ENCODE measurements around the gene NEMP2. TPM values are rescaled to one million over a fixed set of nuclear protein-coding genes. Genes with fewer than 3 reads are reported as not detected.

The NEMP2 gene
- total RNA-seq, 1 experiment from 2014 or later, result 8.3 TPM

DNA sequence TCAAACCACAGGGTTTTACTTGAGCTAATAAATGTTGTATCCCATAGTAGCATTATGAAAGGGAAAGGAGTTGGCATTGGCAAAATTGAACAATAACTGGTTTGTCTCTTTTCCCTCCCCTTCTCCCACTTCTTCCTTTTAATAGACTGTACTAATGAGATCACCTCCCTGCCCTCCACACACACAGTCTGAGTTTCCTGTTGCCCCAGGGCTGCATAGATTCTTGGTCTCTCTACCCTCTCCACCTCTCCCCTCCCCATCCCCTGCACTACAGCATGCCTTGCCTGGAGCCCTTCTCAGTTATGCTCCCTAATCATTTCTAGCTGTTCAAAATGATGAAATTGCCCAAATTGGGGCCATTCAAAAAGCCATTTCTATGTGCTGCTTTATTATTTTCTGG is 37.2 kb upstream of the NEMP2 start:
- DNase-seq, result no peak
- no TSS peak for BruUV-seq (replicated peaks)
- intact Hi-C loops (cut with micrococcal nuclease; ENCODE audit: unreplicated experiment), result no loop called here
- Histone ChIP-seq H3K27ac (no peak overlapping the region), H3K9me3 (ENCODE audit: insufficient read depth, low read depth) (0 out of 2 replicates have a peak, but pooled peaks cover 3% of the 10 kb centered on the region), H3K4me3 (no peak overlapping the region), H3K9me2 (ENCODE audit: insufficient read depth) (no peaks in the 10 kb centered on the region), H3K4me2 (no peak overlapping the region), H3K4me1 (replicated peaks; ENCODE audit: insufficient read depth) (0 out of 2 replicates have a peak, but pooled peaks cover 4% of the 10 kb centered on the region), H4K20me1 (ENCODE audit: insufficient read depth) (no peaks in the 10 kb centered on the region), H3K36me3 (ENCODE audit: low read depth) (no peaks in the 10 kb centered on the region), H2AFZ (no peak overlapping the region), H3K79me2 (ENCODE audit: low read depth) (no peaks in the 10 kb centered on the region), H3F3A (ENCODE audit: insufficient read depth, low read depth) (no peaks in the 10 kb centered on the region), H3K27me3 (ENCODE audit: insufficient read depth, low read depth) (no peaks in the 10 kb centered on the region)
- ChIA-PET POLR2A (ENCODE audit: unreplicated experiment) (no interaction called here), CTCF (no interaction called here)
- TF ChIP-seq, protein P1, sequence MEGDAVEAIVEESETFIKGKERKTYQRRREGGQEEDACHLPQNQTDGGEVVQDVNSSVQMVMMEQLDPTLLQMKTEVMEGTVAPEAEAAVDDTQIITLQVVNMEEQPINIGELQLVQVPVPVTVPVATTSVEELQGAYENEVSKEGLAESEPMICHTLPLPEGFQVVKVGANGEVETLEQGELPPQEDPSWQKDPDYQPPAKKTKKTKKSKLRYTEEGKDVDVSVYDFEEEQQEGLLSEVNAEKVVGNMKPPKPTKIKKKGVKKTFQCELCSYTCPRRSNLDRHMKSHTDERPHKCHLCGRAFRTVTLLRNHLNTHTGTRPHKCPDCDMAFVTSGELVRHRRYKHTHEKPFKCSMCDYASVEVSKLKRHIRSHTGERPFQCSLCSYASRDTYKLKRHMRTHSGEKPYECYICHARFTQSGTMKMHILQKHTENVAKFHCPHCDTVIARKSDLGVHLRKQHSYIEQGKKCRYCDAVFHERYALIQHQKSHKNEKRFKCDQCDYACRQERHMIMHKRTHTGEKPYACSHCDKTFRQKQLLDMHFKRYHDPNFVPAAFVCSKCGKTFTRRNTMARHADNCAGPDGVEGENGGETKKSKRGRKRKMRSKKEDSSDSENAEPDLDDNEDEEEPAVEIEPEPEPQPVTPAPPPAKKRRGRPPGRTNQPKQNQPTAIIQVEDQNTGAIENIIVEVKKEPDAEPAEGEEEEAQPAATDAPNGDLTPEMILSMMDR (conservative IDR thresholded peaks at IDR 0.05), result no peak
- no peak for TF ChIP-seq EZH2 (IDR thresholded peaks at IDR 0.05; ENCODE audit: low read depth)

DNA sequence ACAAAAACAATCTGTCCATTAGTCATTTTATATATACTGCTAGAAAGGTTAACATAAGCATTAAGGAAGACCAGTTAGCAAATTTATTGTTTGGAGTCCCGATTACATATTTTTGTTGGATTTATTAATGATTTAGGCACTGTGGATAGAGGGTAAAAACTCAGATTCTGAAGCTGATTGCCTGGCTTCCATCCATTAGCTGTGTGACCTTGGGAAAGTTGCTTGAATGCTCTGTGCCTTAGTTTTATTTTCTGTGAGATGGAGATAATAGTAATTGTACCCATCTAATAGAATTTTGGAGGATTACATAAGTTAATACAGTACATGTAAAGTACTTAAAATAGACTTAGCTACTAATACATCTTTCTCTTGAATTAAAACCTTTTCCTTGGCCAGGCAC is 36.3 kb upstream of the NEMP2 start:
- Histone ChIP-seq H3K27ac (no peak overlapping the region), H3K9me2 (ENCODE audit: insufficient read depth) (no peaks in the 10 kb centered on the region), H3K36me3 (ENCODE audit: low read depth) (no peaks in the 10 kb centered on the region), H2AFZ (no peak overlapping the region), H4K20me1 (ENCODE audit: insufficient read depth) (no peaks in the 10 kb centered on the region), H3F3A (ENCODE audit: insufficient read depth, low read depth) (no peaks in the 10 kb centered on the region), H3K4me1 (replicated peaks; ENCODE audit: insufficient read depth) (0 out of 2 replicates have a peak, but pooled peaks cover 4% of the 10 kb centered on the region), H3K79me2 (ENCODE audit: low read depth) (no peaks in the 10 kb centered on the region), H3K4me2 (no peak overlapping the region), H3K9me3 (ENCODE audit: insufficient read depth, low read depth) (0 out of 2 replicates have a peak, but pooled peaks cover 3% of the 10 kb centered on the region), H3K27me3 (ENCODE audit: insufficient read depth, low read depth) (no peaks in the 10 kb centered on the region), H3K4me3 (no peak overlapping the region)
- intact Hi-C loops (cut with micrococcal nuclease; ENCODE audit: unreplicated experiment), result no loop called here
- no peak for TF ChIP-seq EZH2 (IDR thresholded peaks at IDR 0.05; ENCODE audit: low read depth)
- TF ChIP-seq, protein P1 (conservative IDR thresholded peaks at IDR 0.05), result no peak
- ChIA-PET CTCF (no interaction called here), POLR2A (ENCODE audit: unreplicated experiment) (interaction anchor here (0.5 kb wide), 1 partner anchor 82 kb away, joined by 4 read pairs; no protein-coding TSS in a partner anchor)
- no peak for DNase-seq
- BruUV-seq (replicated peaks), result no TSS peak

DNA sequence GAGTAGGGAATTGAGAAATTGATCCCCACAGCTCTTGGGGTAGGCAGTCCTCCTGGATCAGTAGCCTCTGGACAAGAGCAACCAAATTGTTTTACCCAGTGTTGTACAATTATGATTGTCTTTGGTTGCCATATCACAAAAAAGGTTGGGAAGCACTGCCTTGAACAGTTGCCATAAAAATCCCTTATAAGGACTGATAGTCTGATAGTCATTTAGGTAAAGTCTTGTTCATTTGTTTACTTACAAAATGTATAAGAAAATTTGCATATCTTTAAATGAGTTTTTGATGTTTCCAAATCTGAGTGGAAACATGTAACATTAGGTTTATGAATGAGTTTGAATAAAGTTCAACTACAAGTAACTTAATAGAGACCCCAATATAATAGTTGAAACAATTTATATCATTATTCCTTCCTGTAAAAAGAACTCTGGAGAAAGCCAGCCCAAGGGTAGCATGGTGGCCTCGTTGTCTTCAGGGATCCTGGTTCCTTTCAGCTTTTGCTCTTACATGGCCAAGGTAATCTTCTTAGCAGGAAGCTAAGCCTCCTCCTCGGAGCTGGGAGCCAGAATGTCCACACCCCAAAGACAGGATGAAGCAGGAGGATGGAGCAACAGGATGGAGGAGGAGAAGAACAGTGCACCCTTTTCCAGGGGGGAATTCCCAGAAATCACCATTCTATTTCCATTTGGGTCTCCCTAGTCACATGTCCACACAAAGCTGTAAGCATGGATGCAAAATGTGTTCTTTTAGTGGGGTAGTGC is 35.7 kb upstream of the NEMP2 start:
- Histone ChIP-seq H3K9me2 (ENCODE audit: insufficient read depth) (no peaks in the 10 kb centered on the region), H3K36me3 (ENCODE audit: low read depth) (no peaks in the 10 kb centered on the region), H3F3A (ENCODE audit: insufficient read depth, low read depth) (no peaks in the 10 kb centered on the region), H4K20me1 (ENCODE audit: insufficient read depth) (no peaks in the 10 kb centered on the region), H3K79me2 (ENCODE audit: low read depth) (no peaks in the 10 kb centered on the region), H3K9me3 (ENCODE audit: insufficient read depth, low read depth) (0 out of 2 replicates have a peak, but pooled peaks cover 3% of the 10 kb centered on the region), H3K27ac (no peak overlapping the region), H2AFZ (no peak overlapping the region), H3K4me3 (no peak overlapping the region), H3K4me2 (no peak overlapping the region), H3K4me1 (replicated peaks; ENCODE audit: insufficient read depth) (0 out of 2 replicates have a peak, but pooled peaks cover 4% of the 10 kb centered on the region), H3K27me3 (ENCODE audit: insufficient read depth, low read depth) (no peaks in the 10 kb centered on the region)
- TF ChIP-seq, protein P1 (conservative IDR thresholded peaks at IDR 0.05), result no peak
- TF ChIP-seq EZH2 (IDR thresholded peaks at IDR 0.05; ENCODE audit: low read depth), result no peak
- ChIA-PET CTCF (no interaction called here), POLR2A (ENCODE audit: unreplicated experiment) (interaction anchor here (0.5 kb wide), 1 partner anchor 83 kb away, joined by 4 read pairs; no protein-coding TSS in a partner anchor)
- intact Hi-C loops (cut with micrococcal nuclease; ENCODE audit: unreplicated experiment), result no loop called here
- no peak for DNase-seq
- no TSS peak for BruUV-seq (replicated peaks)
